ENCODE data around the gene UCN.
A peak's percentile ranks its signal among the peaks of the same experiment; 100 is the strongest.
"Not testable (repeated sequence)": the region's sequence is repeated elsewhere in the genome, so short reads cannot be mapped to it uniquely, and the experiment has no call there.

UCN gene, protein sequence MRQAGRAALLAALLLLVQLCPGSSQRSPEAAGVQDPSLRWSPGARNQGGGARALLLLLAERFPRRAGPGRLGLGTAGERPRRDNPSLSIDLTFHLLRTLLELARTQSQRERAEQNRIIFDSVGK

DNA sequence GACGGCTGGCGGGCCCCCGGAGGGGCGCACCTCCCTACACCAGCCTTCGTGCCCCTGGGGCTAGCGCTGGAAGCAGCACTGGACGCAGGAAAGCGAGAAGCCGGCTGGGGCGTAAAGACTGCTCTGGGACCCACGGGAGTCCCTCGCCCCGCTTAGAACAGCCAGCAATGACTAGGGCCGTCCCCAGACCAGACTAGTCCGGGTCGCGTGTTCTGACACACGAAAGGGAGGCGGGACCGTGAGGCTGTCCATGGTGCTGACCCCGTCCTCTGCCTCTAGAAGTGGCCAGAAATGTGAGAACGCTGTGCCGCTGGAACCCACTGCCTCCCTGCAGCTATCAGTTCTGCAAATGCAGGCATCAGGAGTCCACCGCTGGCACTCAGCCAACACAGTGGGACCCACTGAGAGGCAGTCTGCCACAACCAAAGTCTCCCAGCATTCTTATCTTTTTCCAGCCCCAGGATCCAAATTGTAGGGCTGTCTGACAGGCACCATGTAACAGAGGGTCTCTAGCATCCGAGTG, at the start of gene UCN:
Gene UCN, minus strand, starts transcription at position 87 of the 523 bp plus-strand sequence. CDS start 550 bp downstream, outside the sequence.
- peak; percentile 47 for DNase-seq (ENCODE audit: low read depth in 2 of 2)
- no peak within 1 kb of the TSS for H3K4me3 ChIP-seq (replicated peaks in 1 of 2; ENCODE audit: low read depth in 2 of 2, low read length in 2 of 2)
- TF ChIP-seq, protein P1, sequence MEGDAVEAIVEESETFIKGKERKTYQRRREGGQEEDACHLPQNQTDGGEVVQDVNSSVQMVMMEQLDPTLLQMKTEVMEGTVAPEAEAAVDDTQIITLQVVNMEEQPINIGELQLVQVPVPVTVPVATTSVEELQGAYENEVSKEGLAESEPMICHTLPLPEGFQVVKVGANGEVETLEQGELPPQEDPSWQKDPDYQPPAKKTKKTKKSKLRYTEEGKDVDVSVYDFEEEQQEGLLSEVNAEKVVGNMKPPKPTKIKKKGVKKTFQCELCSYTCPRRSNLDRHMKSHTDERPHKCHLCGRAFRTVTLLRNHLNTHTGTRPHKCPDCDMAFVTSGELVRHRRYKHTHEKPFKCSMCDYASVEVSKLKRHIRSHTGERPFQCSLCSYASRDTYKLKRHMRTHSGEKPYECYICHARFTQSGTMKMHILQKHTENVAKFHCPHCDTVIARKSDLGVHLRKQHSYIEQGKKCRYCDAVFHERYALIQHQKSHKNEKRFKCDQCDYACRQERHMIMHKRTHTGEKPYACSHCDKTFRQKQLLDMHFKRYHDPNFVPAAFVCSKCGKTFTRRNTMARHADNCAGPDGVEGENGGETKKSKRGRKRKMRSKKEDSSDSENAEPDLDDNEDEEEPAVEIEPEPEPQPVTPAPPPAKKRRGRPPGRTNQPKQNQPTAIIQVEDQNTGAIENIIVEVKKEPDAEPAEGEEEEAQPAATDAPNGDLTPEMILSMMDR (IDR thresholded peaks at IDR 0.05; ENCODE audit: low read depth, low read length): no peak

DNA sequence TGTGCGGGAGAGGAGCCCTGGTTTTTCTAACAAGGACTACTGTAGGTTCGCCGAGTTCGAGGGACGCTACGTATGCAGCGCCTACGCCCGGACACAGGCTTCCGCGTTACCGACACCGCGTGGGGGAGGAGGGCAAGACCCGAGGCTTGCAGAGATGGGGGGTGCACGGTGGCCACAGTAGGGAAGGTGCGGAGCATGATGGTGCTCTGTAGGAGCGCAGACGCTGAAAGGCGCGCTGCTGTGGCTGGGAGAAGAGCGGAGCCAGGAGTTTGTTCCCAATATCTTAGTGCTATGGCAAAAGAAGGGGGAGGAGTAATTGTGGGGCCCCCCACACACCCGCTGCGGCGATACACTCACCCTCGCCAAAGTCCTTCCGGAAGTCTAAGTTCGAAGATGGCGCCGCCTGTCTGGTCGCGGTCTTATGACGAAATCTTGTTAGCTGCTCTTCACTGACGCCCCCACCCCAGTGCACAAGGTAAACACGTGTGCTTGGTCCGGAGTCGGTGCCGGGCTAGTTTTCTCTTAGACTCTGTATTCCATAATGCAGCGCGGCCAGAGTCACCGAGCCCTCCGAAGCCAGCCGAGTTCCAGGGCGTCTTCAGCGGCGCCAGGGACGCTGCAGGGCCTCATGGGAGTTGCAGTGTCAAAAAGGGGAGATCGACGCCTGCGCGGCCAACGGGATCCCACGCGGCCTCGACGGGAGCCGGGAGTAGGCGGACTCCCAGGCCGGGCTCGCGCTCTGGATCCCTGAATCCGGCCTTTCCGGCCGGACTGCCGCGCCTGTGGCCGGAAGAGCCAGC, 48.3 kb upstream of the UCN start, which contains the start of gene GTF3C2:
Gene GTF3C2, minus strand, starts transcription at position 383 of the 800 bp plus-strand sequence. CDS start 13,210 bp downstream, outside the sequence.
- TF ChIP-seq, protein P1 (IDR thresholded peaks at IDR 0.05; ENCODE audit: low read depth, low read length): no peak
- peak within 1 kb of the TSS; percentile 98 for H3K4me3 ChIP-seq (replicated peaks in 1 of 2; ENCODE audit: low read depth in 2 of 2, low read length in 2 of 2)
- peak; percentile 97 to 99 for DNase-seq (ENCODE audit: low read depth in 2 of 2)

DNA sequence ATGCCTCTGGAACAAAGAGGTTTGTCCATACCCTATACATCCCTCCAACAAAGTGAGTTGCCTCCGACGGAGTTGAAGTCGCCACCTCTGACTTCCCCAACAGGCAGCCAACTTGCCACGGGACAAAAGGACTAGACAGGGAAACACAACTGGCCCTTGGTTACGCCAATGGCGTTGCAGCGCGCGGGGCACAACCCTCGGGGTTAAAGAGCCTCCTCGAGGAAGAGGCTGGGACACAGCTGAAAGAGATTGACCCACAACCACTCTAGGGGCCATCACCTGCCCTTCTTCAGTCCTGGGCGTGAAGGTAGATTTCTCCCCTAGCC, 47.8 kb upstream of the UCN start:
- peak overlapping the region; percentile 98 for H3K4me3 ChIP-seq (replicated peaks in 1 of 2; ENCODE audit: low read depth in 2 of 2, low read length in 2 of 2)
- TF ChIP-seq, protein P1 (IDR thresholded peaks at IDR 0.05; ENCODE audit: low read depth, low read length): no peak
- peak; percentile 63 to 64 for DNase-seq (ENCODE audit: low read depth in 2 of 2)

DNA sequence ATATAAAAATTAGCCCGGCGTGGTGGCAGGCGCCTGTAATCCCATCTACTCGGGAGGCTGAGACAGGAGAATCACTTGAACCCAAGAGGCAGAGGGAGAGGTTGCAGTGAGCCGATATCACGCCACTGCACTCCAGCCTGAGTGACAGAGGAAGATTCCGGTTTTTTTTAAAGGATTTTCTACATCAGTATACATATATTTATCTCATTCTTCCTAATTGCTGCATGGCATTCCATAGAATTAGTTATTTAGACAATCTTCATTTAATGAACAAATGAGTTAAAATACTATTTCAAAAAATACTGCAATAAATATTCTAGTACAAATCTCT, 46.3 kb upstream of the UCN start:
- no peak for DNase-seq (ENCODE audit: low read depth in 2 of 2)
- TF ChIP-seq, protein P1 (IDR thresholded peaks at IDR 0.05; ENCODE audit: low read depth, low read length): no peak
- H3K4me3 ChIP-seq (replicated peaks in 1 of 2; ENCODE audit: low read depth in 2 of 2, low read length in 2 of 2): no peak overlapping the region

DNA sequence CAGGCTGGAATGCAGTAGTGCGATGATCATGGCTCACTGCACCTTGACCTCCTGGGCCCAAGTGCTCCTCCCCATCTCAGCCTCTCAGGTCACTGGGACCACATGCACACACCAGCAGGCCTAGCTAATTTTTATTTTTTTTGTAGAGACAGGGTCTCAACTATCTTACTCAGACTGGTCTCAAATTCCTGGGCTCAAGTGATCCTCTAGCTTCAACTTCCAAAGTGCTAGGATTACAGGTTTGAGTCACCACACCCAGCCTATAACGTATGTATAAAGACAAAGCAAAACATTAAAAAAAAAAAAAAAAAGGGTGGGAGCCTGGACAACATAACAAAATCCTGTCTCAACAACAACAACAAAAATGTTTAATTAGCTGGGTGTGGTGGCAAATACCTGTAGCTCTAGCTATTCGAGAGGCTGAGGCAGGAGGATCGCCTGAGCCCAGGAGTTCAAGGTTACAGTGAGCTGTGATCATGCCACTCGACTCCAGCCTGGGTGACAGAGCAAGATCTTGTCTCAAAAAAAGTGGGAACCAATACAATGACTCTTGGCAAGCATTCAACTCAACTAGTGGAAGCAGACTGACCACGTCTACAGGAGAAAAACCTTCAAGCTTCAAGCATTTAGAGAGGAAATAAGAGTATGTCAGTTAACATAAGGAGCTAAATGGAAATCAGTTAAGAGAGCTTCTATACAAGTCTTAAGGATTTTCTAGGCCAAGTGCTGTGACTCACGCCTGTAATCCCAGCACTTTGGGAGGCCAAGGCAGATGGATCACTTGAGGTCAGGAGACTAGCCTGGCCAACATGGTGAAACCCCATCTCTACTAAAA, 45.7 kb upstream of the UCN start:
- H3K4me3 ChIP-seq (replicated peaks in 1 of 2; ENCODE audit: low read depth in 2 of 2, low read length in 2 of 2): no peak overlapping the region
- peak; percentile 22 to 43 for DNase-seq (ENCODE audit: low read depth in 2 of 2)
- TF ChIP-seq, protein P1 (IDR thresholded peaks at IDR 0.05; ENCODE audit: low read depth, low read length): no peak

DNA sequence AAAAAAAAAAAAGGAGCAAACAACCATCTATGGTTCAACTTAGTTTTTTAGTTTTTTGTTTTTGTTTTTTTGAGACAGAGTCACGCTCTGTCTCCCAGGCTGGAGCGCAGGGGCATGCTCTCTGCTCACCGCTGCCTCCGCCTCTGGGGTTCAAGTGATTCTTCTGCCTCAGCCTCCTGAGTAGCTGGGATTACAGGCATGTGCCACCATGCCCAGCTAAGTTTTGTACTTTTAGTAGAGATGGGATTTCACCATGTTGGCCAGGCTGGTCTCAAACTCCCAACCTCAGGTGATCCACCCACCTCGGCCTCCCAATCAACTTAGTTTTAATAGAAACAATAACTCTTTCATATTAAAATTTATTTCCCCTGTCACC, 45.1 kb upstream of the UCN start:
- H3K4me3 ChIP-seq (replicated peaks in 1 of 2; ENCODE audit: low read depth in 2 of 2, low read length in 2 of 2); DNase-seq (ENCODE audit: low read depth in 2 of 2): not testable (repeated sequence)

All from cardiac fibroblast (primary cell).